ENCODE data around the gene SLAMF1.

SLAMF1 gene

DNA sequence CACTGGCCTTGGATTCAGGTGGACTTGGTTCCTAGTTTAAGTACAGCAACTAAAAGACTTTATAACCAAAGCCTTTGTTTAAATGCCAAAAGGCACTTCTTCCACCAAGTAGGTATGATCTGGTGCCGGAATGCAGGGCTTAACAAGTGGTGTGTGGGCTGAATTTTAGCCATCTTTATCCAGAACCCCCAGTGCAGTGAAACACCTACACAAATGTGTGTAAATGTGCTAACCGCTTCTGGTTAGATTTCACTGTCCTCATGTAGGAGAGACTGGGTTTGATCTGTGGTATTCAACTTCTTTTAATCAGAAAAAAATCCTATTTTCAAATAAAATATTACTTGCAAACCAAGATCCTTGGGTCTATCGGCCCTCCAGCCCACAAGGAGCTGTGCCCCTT is 10.3 kb downstream of the SLAMF1 start:
- no peak for DNase-seq (ENCODE audit: low read depth)
- no peak overlapping the region for H3K4me3 ChIP-seq (replicated peaks; ENCODE audit: low read depth, low read length)
- TF ChIP-seq CTCF (IDR thresholded peaks at IDR 0.05; ENCODE audit: low read length, missing control alignments), result no peak

DNA sequence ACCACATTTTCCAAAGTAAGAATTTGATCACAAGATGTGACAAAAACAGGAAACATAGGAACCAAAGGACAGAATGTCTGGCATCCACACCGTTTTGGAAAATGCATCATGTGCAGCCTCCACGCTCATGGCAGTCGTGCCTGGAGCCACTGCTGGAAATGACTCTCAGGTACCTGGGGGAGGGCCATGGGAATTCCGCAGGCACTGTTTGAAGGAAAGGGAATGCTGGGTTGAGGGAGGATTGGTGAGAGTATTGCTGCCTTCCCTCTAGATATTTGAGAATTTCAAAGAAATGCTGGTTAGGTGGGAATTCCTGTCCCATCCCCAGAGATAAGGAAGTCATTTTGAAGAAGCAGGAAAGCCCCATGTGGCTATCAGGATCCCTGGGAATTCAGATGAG is 10.8 kb downstream of the SLAMF1 start:
- no peak overlapping the region for H3K4me3 ChIP-seq (replicated peaks; ENCODE audit: low read depth, low read length)
- no peak for DNase-seq (ENCODE audit: low read depth)
- TF ChIP-seq CTCF (IDR thresholded peaks at IDR 0.05; ENCODE audit: low read length, missing control alignments), result no peak

DNA sequence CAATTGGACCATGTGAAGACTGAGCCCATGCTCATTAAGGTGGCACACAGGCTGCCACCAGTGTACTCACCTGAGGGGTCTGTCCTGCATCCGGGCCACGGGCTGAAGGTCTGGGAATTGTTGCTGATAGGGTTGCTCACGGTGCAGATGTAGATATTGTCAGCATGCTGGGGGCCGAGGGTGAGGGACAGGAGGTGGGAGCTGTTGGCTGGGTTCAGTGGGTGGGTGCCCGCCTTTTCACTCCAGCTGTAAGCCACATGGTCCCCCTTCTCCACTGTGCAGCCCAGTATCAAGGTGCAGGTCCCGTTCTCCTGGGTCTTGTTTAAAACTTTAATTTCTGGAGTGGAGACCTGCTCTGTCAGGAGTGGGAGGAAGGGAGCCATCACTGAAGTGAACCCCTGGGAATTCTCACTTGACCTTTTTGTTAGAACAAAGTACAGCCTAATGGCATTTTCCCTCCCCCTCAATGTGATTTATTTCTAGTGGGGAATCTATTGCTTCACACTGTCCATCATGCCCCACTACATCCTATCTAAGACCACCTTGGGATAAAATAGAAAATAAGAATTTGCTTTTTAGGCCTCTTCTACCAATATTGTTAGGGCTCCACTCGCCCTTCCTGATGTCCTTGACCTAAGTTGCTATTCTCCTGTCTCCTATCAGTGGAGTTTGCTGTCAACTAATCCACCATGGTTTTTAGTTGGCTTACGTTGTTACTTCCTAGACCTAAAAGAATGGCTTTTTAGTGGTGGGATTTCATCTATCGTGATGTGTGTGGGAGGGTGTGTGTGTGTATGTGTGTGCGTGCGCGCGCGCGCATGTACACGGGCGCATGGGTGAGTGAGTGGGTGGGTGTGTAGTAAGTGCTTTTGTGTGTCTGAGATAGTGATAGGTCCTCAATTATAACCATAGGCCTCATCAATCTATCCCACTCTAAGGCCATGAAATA is 12.0 kb downstream of the SLAMF1 start:
- TF ChIP-seq CTCF (IDR thresholded peaks at IDR 0.05; ENCODE audit: low read length, missing control alignments), result no peak
- DNase-seq (ENCODE audit: low read depth), result no peak

DNA sequence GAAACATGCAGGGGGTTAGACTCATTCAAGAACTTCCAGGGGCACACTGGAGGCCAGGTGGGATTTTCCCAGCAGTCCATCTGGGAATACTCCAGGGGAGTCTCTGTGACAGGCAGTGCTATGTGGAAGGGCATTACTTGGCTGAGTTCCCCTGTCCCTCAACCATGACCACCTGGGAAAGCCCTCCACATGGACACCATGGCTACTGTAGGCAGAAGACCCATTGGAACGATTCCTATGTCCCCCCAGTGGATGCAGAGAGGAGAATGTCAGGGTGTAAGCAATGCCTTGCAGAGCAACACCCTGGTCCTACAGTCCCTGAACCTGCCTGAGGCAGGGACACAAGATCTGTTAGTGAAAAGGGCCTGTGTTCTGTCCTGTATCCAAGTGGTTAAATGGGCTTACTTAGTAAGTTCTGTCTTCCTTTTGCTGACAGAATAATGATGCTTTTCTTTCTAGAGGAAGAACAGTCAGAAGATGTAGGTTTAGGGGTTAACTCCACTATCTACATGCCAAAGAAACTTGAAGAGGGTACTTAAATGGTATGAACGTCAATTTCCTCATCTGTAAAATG is 13.4 kb downstream of the SLAMF1 start:
- no peak for TF ChIP-seq CTCF (IDR thresholded peaks at IDR 0.05; ENCODE audit: low read length, missing control alignments)

More for the DNA sequence above, 12.0 kb downstream of the SLAMF1 start:
- H3K4me3 ChIP-seq (replicated peaks; ENCODE audit: low read depth, low read length), result no peak overlapping the region

GRCh38 chr1:160631983-160632625 is 14.7 kb downstream of the SLAMF1 start:
- no peak for DNase-seq (ENCODE audit: low read depth)
- no peak overlapping the region for H3K4me3 ChIP-seq (replicated peaks; ENCODE audit: low read depth, low read length)
- no peak for TF ChIP-seq CTCF (IDR thresholded peaks at IDR 0.05; ENCODE audit: low read length, missing control alignments)

More for the DNA sequence above, 13.4 kb downstream of the SLAMF1 start:
- H3K4me3 ChIP-seq (replicated peaks; ENCODE audit: low read depth, low read length), result no peak overlapping the region
- no peak for DNase-seq (ENCODE audit: low read depth)

- H3K4me3 ChIP-seq (replicated peaks; ENCODE audit: low read depth, low read length), result no peak overlapping the region
- DNase-seq (ENCODE audit: low read depth), result no peak
- TF ChIP-seq CTCF (IDR thresholded peaks at IDR 0.05; ENCODE audit: low read length, missing control alignments), result no peak
Observed at GRCh38 chr1:160630523-160631451, 16.1 kb downstream of the SLAMF1 start.

Measured in fibroblast of pulmonary artery (primary cell).